K562 (cell line): Measurements from ENCODE around the gene SLC10A2. TPM values are rescaled to one million over a fixed set of nuclear protein-coding genes. Genes with fewer than 3 reads are reported as not detected.

ENCODE experiments used
- ATAC-seq: fragments of 200-7000 bp; cut with Tn5 transposase; 3 replicates; pipeline ENCODE4 v1.9.1; 2020; ENCODE audit warnings: moderate library complexity
- BruUV-seq: library from RNA; stranded (reverse); fragments of 400-500 nt; replicated peaks from 2 replicates; lab custom pipeline; 2021; lab: Mats Ljungman, UMichigan
- CTCF ChIA-PET: fragments of 300-600 bp; formaldehyde crosslinking; extraction: SDS; loops from one replicate; lab custom pipeline; 2021; ENCODE audit warnings: low intra/inter-chr PET ratio; lab: Yijun Ruan, JAX
- POLR2A ChIA-PET: fragments of 300-600, 350-650 bp; sonication (Branson Sonifier 250); formaldehyde crosslinking; extraction: SDS; loops from one replicate; lab custom pipeline; 2021; ENCODE audit warnings: antibody characterized with exemption, inconsistent platforms; lab: Yijun Ruan, JAX
- DNase-seq, 4 experiments: peaks; one replicate each; pipeline versions ENCODE4 v3.0.0 to v3.0.0-alpha.2; 2011 to 2018; ENCODE audit warnings: low spot score in 3 of 4, mixed read lengths in 3 of 4; ENCODE audit errors: extremely low read depth in 1 of 4
- FAIRE-seq: peaks from 2 replicates; lab custom pipeline; 2011; peaks lifted over from hg19 to GRCh38; lab: Jason Lieb, UNC
- H2AFZ ChIP-seq: 2 replicates; pipeline ENCODE4 v1.6.0; 2011; ENCODE audit warnings: low read depth, low read length, control low read depth, inconsistent platforms
- H3K27ac ChIP-seq: fragments of 200-600 bp; 3 replicates; pipeline ENCODE4 v1.8.0; 2011; ENCODE audit warnings: low read depth, mild to moderate bottlenecking, control low read depth, inconsistent platforms, low read length, moderate library complexity, mixed read lengths; ENCODE audit errors: extremely low read depth
- H3K27me3 ChIP-seq, 2 experiments: fragments of 300-600 bp in 1 of 2; 2 replicates in 1 of 2; 3 replicates in 1 of 2; pipeline versions ENCODE4 v1.6.0 to v1.8.0; 2011; ENCODE audit warnings: inconsistent platforms in 2 of 2, low read length in 2 of 2, mild to moderate bottlenecking in 1 of 2, mixed read lengths in 1 of 2, moderate library complexity in 1 of 2; ENCODE audit not compliant: control insufficient read depth in 2 of 2, insufficient read depth in 2 of 2
- H3K36me3 ChIP-seq: fragments of 300-600 bp; 3 replicates; pipeline ENCODE4 v1.8.0; 2011; ENCODE audit warnings: mild to moderate bottlenecking, low read length, inconsistent platforms; ENCODE audit not compliant: control insufficient read depth, insufficient read depth
- H3K4me1 ChIP-seq, 2 experiments: fragments of 200-600 bp in 1 of 2; replicated peaks in 1 of 2; 2 replicates in 1 of 2; 3 replicates in 1 of 2; pipeline versions ENCODE4 v1.5.1 to v1.8.0; 2011; ENCODE audit warnings: inconsistent platforms in 2 of 2, low read length in 2 of 2, mild to moderate bottlenecking in 1 of 2, mixed read lengths in 1 of 2, moderate library complexity in 1 of 2; ENCODE audit not compliant: control insufficient read depth in 2 of 2, insufficient read depth in 2 of 2
- H3K4me2 ChIP-seq: 2 replicates; pipeline ENCODE4 v1.6.1; 2011; ENCODE audit warnings: low read length, control low read depth, inconsistent platforms, mixed read lengths; ENCODE audit not compliant: insufficient read depth
- H3K4me3 ChIP-seq: fragments of 200-600 bp; sonication (generic), shearing (Covaris generic); 2 replicates; pipeline ENCODE4 v1.5.1; 2016; ENCODE audit warnings: control low read depth, inconsistent platforms
- H3K79me2 ChIP-seq: fragments of 200-600 bp; 3 replicates; pipeline ENCODE4 v1.8.0; 2011; ENCODE audit warnings: low read length, inconsistent platforms; ENCODE audit not compliant: control insufficient read depth, insufficient read depth
- H3K9ac ChIP-seq, 2 experiments: 2 replicates each; pipeline versions ENCODE4 v1.6.0 to v1.6.1; 2011; ENCODE audit warnings: low read depth in 2 of 2, low read length in 2 of 2, control low read depth in 1 of 2, inconsistent platforms in 1 of 2, mild to moderate bottlenecking in 1 of 2, mixed read lengths in 1 of 2; ENCODE audit not compliant: insufficient read depth in 1 of 2
- H3K9me1 ChIP-seq: one replicate; pipeline ENCODE4 v1.6.0; 2011; ENCODE audit warnings: inconsistent platforms, mild to moderate bottlenecking, low read length, moderate library complexity; ENCODE audit not compliant: control insufficient read depth, insufficient read depth
- H3K9me3 ChIP-seq: replicated peaks from 2 replicates; pipeline ENCODE4 v1.5.1; 2011; ENCODE audit warnings: low read depth, low read length, inconsistent platforms; ENCODE audit not compliant: control insufficient read depth, insufficient read depth
- H4K20me1 ChIP-seq: replicated peaks from 2 replicates; pipeline ENCODE4 v1.6.1; 2011; ENCODE audit warnings: low read length, inconsistent platforms, mixed read lengths; ENCODE audit not compliant: control insufficient read depth, insufficient read depth
- ATF1 ChIP-seq, 2 experiments: fragments of 450-650 bp in 1 of 2; IDR thresholded peaks; 2 replicates each; pipeline ENCODE4 v1.6.1; 2016; ENCODE audit warnings: missing compliant biosample characterization in 1 of 2, missing genetic modification characterization in 1 of 2
- CBX3 ChIP-seq, 2 experiments: IDR thresholded peaks; 1 replicate in 1 of 2; 2 replicates in 1 of 2; pipeline ENCODE4 v1.6.1; 2012; ENCODE audit warnings: inconsistent platforms in 2 of 2, low read length in 2 of 2, borderline replicate concordance in 1 of 2, control low read depth in 1 of 2
- HDAC1 ChIP-seq, 2 experiments: fragments of 450-650 bp; IDR thresholded peaks; 2 replicates each; pipeline ENCODE4 v1.6.1; 2016 to 2017; ENCODE audit warnings: inconsistent platforms in 1 of 2, mild to moderate bottlenecking in 1 of 2, moderate library complexity in 1 of 2
- HDAC2 ChIP-seq: fragments of 450-650 bp; IDR thresholded peaks from 2 replicates; pipeline ENCODE4 v1.6.1; 2016; ENCODE audit warnings: mild to moderate bottlenecking
- HDGF ChIP-seq: fragments of 450-650 bp; IDR thresholded peaks from 2 replicates; pipeline ENCODE4 v1.6.1; 2016
- KHSRP ChIP-seq: fragments of 450-650 bp; IDR thresholded peaks from 2 replicates; pipeline ENCODE4 v1.6.1; 2017
- NELFE ChIP-seq: IDR thresholded peaks from 2 replicates; pipeline ENCODE4 v1.6.1; 2011; ENCODE audit warnings: mild to moderate bottlenecking; ENCODE audit not compliant: insufficient read depth, insufficient read length
- POLR2AphosphoS2 ChIP-seq: IDR thresholded peaks from 2 replicates; pipeline ENCODE4 v1.6.1; 2012; ENCODE audit warnings: low read length, improper control_type of control experiment
- SIN3B ChIP-seq: fragments of 450-650 bp; IDR thresholded peaks from 2 replicates; pipeline ENCODE4 v1.6.1; 2017; ENCODE audit warnings: low read depth, mild to moderate bottlenecking, moderate library complexity
- TCFL5 ChIP-seq: fragments of 250-450 bp; sonication (Bioruptor Pico); conservative IDR thresholded peaks from 2 replicates; pipeline ENCODE4 v1.6.1; 2021; ENCODE audit warnings: mild to moderate bottlenecking, moderate library complexity, matching md5 sums
- WGBS: fragments of 100-300 bp; shearing (Covaris generic); methylation state at CpG from one replicate; pipeline ENCODE4 v1.1.6; 2016; ENCODE audit warnings: low coverage, mixed read lengths; ENCODE audit not compliant: insufficient coverage; ENCODE audit errors: missing lambda C conversion rate; 5-methylcytosine and 5-hydroxymethylcytosine counted together
- in situ Hi-C: fragments of 300-500 bp; cut with MboI; formaldehyde crosslinking; loops from 4 replicates; pipeline ENCODE4 v1.15.0; 2018; ENCODE audit warnings: inconsistent platforms, mixed read lengths
- intact Hi-C: fragments of 100-400 bp; cut with micrococcal nuclease; formaldehyde crosslinking; loops from 2 replicates; pipeline ENCODE4 v1.14.2; 2022
- polyA plus RNA-seq, 8 experiments: library from polyadenylated mRNA; depleted of rRNA in 4 of 8; stranded (reverse) in 5 of 8; unstranded in 3 of 8; fragments of >200 nt; fragmentation: Nextera tagmentation in 2 of 8; fragmentation: Illumina TruSeq in 1 of 8; extraction: Ambion mirVana in 2 of 8; extraction: Trizol in 1 of 8; gene quantifications; 2 replicates each; pipeline versions ENCODE4 v1.2.1 to v1.2.3, GENCODE V29; 2011 to 2014; ENCODE audit warnings: inconsistent platforms in 1 of 8, missing spikeins in 1 of 8
- total RNA-seq, 7 experiments: library from RNA; depleted of rRNA in 6 of 7; stranded (reverse); fragments of >200 nt in 6 of 7; fragmentation: Illumina TruSeq in 2 of 7; extraction: Trizol in 2 of 7; gene quantifications; 2 replicates each; pipeline versions ENCODE4 v1.2.1 to v1.2.3, GENCODE V29; 2011 to 2021; ENCODE audit warnings: low replicate concordance in 1 of 7
- TF ChIP-seq, protein P1 (sequence below): fragments of 250-450 bp; sonication (Bioruptor Pico); IDR thresholded peaks from 2 replicates; pipeline ENCODE4 v1.4.0; 2020; ENCODE audit warnings: mild to moderate bottlenecking, moderate library complexity, borderline replicate concordance
- TF ChIP-seq, protein P2 (sequence below): sonication (generic); formaldehyde crosslinking; IDR thresholded peaks from 2 replicates; pipeline ENCODE4 v1.8.0; 2022; ENCODE audit warnings: missing genetic modification reagents, mild to moderate bottlenecking, moderate library complexity, borderline replicate concordance
- TF ChIP-seq, protein P3 (sequence below): fragments of 250-450 bp; sonication (Bioruptor Pico); IDR thresholded peaks from 2 replicates; pipeline ENCODE4 v1.8.0; 2021; ENCODE audit warnings: mild to moderate bottlenecking, moderate library complexity

Gene SLC10A2
- total and polyA plus RNA-seq, 9 of the 15 experiments (the other 6 are each of a cell fraction or from before 2014, with no cell fraction given) = not detected

DNA sequence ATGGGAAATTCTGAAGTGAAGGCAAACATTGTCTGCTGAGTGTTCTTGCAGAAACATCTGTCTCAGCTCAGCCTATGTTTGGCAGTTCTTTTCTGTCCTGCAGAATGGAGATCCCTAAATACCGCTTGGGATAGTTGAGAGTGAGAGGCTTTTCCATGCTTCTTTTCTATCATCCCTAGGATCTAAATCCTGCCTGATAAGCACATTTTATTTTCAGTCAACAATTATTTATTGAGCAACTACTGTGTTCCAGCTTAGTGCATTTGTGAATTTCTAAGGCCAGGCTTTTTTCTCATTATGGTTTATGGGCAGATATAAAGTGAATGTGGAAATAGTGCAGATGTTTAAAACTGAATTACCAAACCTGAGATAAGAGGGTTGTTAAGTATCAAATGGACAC is 62.6 kb downstream of the SLC10A2 start:
- Histone ChIP-seq H3K4me1 (no peaks in the 10 kb centered on the region), H3K9ac (no peak overlapping the region), H3K4me3 (no peak overlapping the region), H3K27me3 (no peaks in the 10 kb centered on the region), H3K4me2 (no peak overlapping the region), H4K20me1 (no peaks in the 10 kb centered on the region), H3K79me2 (no peaks in the 10 kb centered on the region), H2AFZ (no peak overlapping the region), H3K27ac (no peak overlapping the region), H3K9me3 (no peaks in the 10 kb centered on the region), H3K36me3 (no peaks in the 10 kb centered on the region), H3K9me1 (no peaks in the 10 kb centered on the region)
- intact Hi-C loops (no loop called here), in situ Hi-C loops (no loop called here)
- FAIRE-seq = no peak
- no peak for DNase-seq
- 0% methylated on average over 1 of the region's 1 CpG for WGBS
- BruUV-seq = no TSS peak
- ChIA-PET POLR2A (no interaction called here), CTCF (no interaction called here)
- TF ChIP-seq, protein P1, sequence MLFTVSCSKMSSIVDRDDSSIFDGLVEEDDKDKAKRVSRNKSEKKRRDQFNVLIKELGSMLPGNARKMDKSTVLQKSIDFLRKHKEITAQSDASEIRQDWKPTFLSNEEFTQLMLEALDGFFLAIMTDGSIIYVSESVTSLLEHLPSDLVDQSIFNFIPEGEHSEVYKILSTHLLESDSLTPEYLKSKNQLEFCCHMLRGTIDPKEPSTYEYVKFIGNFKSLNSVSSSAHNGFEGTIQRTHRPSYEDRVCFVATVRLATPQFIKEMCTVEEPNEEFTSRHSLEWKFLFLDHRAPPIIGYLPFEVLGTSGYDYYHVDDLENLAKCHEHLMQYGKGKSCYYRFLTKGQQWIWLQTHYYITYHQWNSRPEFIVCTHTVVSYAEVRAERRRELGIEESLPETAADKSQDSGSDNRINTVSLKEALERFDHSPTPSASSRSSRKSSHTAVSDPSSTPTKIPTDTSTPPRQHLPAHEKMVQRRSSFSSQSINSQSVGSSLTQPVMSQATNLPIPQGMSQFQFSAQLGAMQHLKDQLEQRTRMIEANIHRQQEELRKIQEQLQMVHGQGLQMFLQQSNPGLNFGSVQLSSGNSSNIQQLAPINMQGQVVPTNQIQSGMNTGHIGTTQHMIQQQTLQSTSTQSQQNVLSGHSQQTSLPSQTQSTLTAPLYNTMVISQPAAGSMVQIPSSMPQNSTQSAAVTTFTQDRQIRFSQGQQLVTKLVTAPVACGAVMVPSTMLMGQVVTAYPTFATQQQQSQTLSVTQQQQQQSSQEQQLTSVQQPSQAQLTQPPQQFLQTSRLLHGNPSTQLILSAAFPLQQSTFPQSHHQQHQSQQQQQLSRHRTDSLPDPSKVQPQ (CRISPR knock-in tag) = no peak
- ATAC-seq = no peak

DNA sequence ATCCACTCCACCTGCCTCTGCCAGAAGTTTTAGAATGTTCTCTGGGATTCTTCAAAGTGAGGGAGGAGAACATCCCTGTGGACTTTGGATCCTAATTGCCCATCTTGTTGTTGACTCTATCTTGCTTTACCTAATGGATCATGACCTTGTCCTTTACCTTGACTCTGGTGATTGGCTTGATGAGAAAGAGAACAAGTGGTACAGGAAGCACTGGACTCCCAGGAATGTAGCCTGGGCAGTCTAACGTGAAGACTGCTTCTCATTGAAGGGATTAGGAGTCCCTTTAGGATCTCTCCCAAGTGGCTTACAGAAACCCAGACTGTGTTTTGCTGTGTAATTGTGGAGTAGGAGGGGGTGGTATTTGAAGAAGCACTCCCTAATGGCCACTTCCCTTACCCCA is 63.9 kb downstream of the SLC10A2 start:
- no peak for FAIRE-seq
- CTCF ChIA-PET = no interaction called here
- Histone ChIP-seq H3K4me1 (no peaks in the 10 kb centered on the region), H3K9me1 (no peaks in the 10 kb centered on the region), H3K27ac (no peak overlapping the region), H3K9me3 (no peaks in the 10 kb centered on the region), H3K79me2 (no peaks in the 10 kb centered on the region), H4K20me1 (no peaks in the 10 kb centered on the region), H3K4me3 (no peak overlapping the region), H2AFZ (no peak overlapping the region), H3K36me3 (no peaks in the 10 kb centered on the region), H3K27me3 (no peaks in the 10 kb centered on the region), H3K4me2 (no peak overlapping the region), H3K9ac (no peak overlapping the region)
- DNase-seq = no peak
- no peak for ATAC-seq
- in situ Hi-C loops (no loop called here), intact Hi-C loops (no loop called here)
- POLR2A ChIA-PET = no interaction called here
- no peak for TF ChIP-seq HDAC1 (IDR thresholded peaks at IDR 0.05)
- no peak for TF ChIP-seq SIN3B
- no peak for TF ChIP-seq HDAC2
- TF ChIP-seq KHSRP = no peak
- no peak for TF ChIP-seq CBX3 (IDR thresholded peaks at IDR 0.05; ENCODE audit: borderline replicate concordance in 1 of 2, low read length in 2 of 2)
- TF ChIP-seq HDGF = no peak
- TF ChIP-seq TCFL5 (CRISPR knock-in tag) = no peak
- TF ChIP-seq ATF1 (CRISPR knock-in tag; IDR thresholded peaks at IDR 0.05) = no peak
- no peak for TF ChIP-seq ATF1 (tag; IDR thresholded peaks at IDR 0.05)
- no peak for TF ChIP-seq POLR2AphosphoS2
- TF ChIP-seq, protein P2, sequence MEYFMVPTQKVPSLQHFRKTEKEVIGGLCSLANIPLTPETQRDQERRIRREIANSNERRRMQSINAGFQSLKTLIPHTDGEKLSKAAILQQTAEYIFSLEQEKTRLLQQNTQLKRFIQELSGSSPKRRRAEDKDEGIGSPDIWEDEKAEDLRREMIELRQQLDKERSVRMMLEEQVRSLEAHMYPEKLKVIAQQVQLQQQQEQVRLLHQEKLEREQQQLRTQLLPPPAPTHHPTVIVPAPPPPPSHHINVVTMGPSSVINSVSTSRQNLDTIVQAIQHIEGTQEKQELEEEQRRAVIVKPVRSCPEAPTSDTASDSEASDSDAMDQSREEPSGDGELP = no peak
- TF ChIP-seq, protein P3, sequence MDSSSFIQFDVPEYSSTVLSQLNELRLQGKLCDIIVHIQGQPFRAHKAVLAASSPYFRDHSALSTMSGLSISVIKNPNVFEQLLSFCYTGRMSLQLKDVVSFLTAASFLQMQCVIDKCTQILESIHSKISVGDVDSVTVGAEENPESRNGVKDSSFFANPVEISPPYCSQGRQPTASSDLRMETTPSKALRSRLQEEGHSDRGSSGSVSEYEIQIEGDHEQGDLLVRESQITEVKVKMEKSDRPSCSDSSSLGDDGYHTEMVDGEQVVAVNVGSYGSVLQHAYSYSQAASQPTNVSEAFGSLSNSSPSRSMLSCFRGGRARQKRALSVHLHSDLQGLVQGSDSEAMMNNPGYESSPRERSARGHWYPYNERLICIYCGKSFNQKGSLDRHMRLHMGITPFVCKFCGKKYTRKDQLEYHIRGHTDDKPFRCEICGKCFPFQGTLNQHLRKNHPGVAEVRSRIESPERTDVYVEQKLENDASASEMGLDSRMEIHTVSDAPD (CRISPR knock-in tag) = no peak
- no peak for TF ChIP-seq NELFE
- 0% methylated on average over 1 of the region's 1 CpG for WGBS
- no TSS peak for BruUV-seq
